ENCODE data around the gene SCAF4. TPM values are rescaled to one million over a fixed set of nuclear protein-coding genes. Genes with fewer than 3 reads are reported as not detected.
A peak's percentile ranks its signal among the peaks of the same experiment; 100 is the strongest.

SCAF4 gene
- total and polyA plus RNA-seq, 9 of the 15 experiments (the other 6 are each of a cell fraction or from before 2014, with no cell fraction given): 2.3 to 55.7 (median 17.2) TPM

GRCh38 chr21:31668651-31669491 lies 63.0 kb downstream of the SCAF4 start (continued):
- TF ChIP-seq STAT6 (CRISPR knock-in tag; IDR thresholded peaks at IDR 0.05) (no peak), CBFA2T2 (conservative IDR thresholded peaks at IDR 0.05) (no peak), ZNF699 (CRISPR knock-in tag; IDR thresholded peaks at IDR 0.05; ENCODE audit: insufficient replicate concordance) (no peak), BRCA1 (IDR thresholded peaks at IDR 0.05) (no peak), BRCA1 (CRISPR knock-in tag; IDR thresholded peaks at IDR 0.05) (no peak), NCOA2 (IDR thresholded peaks at IDR 0.05; ENCODE audit: partially characterized antibody in 2 of 2) (no peak), ZHX1 (conservative IDR thresholded peaks at IDR 0.05; ENCODE audit: low read length) (no peak), RFX5 (IDR thresholded peaks at IDR 0.05; ENCODE audit: low read depth, low read length) (no peak), ZNF79 (CRISPR knock-in tag; IDR thresholded peaks at IDR 0.05; ENCODE audit: low read depth) (no peak), ZFP30 (CRISPR knock-in tag; IDR thresholded peaks at IDR 0.05; ENCODE audit: borderline replicate concordance) (0 out of 2 replicates have a peak, but pooled peaks have one; percentile 10), MXD1 (CRISPR knock-in tag; IDR thresholded peaks at IDR 0.05; ENCODE audit: borderline replicate concordance, poor library complexity, severe bottlenecking) (no peak), ZBTB43 (CRISPR knock-in tag; IDR thresholded peaks at IDR 0.05) (no peak), ILF3 (IDR thresholded peaks at IDR 0.05; ENCODE audit: borderline replicate concordance) (0 out of 2 replicates have a peak, but pooled peaks have one; percentile 56), HBP1 (CRISPR knock-in tag; IDR thresholded peaks at IDR 0.05) (0 out of 2 replicates have a peak, but pooled peaks have one; percentile 47), ZNF12 (CRISPR knock-in tag; IDR thresholded peaks at IDR 0.05) (no peak), ZBTB8A (IDR thresholded peaks at IDR 0.05; ENCODE audit: partially characterized antibody) (no peak), SIN3A (IDR thresholded peaks at IDR 0.05; ENCODE audit: borderline replicate concordance in 2 of 2, control insufficient read depth in 1 of 2, low read depth in 2 of 2, low read length in 2 of 2) (no peak), HDAC8 (tag; IDR thresholded peaks at IDR 0.05) (no peak)

Data from K562 (cell line).